ENCODE measurements around the gene MAML2.
"Not testable (repeated sequence)": the region's sequence is repeated elsewhere in the genome, so short reads cannot be mapped to it uniquely, and the experiment has no call there.

The MAML2 gene

DNA sequence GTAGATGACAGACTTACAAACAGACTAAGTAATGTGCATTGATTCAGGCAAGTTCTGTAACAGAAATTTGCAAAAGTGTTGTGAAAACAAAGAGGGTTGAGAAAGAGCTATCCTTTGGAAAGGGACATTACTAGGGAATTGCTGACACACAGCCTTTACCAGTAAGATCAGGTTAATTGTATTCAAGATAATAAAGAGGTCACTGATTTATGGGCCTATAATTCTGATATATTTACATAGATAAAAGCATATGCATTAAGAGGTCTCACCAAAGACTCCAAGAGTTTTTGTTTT, 138.7 kb downstream of the MAML2 start:
- DNase-seq: no peak

DNA sequence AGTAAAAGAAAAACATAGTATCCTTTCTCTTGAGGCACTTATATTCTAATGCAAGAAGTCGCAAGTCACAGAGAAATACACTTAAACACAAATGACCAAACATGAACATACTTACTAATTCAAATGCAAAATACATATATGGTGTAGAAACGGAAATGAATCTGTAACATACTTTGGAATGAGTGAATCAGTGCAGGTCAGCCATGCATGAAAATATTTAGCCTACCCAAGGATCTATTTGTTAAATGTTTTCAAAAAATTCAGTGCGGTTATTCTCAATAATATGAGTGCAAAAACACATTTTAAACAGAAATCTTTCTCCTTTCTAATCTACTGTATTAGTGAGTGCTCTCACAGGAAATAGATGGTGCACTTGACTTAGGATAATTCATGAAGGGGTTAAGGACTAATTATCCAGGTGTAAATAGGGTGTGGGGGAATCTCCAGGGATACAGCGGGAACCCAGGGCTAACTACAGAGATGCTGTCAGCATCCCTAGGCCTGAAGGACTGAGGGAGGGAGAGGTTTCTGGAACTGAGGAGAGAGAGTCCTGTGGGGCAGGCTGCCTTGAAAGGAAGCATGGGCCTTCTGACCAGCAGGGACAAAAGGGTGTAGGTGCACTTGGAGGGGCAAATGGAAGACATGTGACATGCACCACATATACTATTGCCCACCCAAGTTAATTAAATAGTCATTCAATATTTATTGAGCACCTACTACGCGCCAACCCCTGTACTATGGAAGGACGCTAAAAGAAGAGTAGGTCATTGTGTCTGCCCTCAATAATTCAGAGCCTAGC, 139.2 kb downstream of the MAML2 start:
- DNase-seq: no peak

DNA sequence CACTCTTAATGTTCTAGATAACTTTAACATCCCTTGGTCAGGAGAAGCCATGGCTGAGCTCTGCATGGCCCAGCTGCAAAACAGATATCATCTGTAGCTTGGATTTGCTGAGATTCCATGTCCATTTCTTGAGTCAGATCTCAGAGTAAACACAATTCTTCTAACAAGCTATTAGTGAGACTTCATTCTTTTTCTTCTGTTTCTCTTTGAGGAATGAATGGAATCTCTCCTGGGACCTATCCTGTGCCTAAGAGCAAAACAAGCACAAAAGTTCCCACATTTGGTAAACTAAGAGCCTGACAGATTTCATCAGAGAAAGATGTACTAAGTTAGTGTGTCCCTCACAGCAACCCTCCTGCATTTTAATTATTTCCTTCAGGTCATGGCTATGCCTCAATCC, 142.8 kb downstream of the MAML2 start:
- no peak for DNase-seq

DNA sequence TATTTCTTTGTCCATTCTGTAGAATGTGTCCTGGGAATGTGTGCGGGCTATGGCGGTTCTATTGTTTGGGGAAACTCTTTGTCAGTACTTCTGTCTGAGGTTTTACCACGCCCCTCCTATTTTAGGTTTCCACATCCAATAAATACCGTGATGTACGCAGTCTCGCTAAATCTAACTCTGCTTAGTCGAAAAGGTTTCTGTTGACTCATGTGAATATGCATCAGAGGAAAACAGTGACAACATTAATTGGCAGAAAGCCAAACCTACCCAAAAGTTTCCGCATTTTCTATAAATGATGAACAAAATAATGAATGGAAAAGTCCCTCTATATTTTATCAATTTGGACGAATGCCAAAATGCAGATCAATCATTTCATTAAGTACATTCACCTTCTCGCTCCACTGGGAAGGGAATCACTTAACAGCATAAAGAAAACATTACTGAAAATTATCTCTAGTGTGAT, 143.4 kb downstream of the MAML2 start:
- no peak for DNase-seq

DNA sequence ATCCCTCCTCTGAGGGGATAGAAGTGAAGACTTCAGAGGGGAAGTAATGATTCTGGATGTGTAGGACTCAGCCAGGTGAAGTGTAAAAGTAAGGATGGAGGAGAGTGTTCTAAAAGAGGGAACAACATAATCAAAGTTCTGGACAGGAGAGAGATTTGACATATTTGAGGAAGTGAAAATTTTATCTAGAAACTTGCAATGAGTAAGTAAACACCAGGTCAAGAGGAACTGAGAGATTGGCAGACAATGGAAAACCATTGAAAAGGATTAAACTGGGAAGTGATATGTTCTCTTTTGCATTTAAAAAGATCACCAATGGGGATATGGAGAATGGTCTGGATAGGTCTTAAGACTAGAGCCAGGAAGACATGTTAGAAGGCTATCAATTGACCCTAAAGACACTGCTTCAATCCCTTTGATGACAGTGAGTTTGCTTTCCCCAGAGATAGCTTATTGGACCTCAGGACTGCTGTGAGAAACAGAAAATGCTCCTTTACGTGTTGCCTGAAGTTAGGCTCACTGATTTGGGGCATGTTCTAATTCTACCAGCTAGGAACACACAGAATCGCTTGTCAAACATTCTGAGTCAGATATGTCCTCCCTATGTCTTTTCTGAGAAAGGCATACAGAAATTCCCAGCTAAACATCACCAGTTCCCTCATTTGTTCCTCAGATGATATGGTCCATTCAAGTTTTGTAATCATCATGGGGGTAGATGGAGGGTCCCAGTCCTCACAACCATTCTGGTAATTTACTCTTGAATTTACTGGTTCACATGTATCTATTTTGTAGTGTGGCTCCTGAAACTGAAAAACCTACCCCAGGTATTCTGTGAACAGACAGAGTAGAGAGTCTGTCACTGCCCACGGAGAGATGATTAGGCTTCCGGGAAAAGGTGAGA, 144.9 kb downstream of the MAML2 start:
- no peak for DNase-seq

DNA sequence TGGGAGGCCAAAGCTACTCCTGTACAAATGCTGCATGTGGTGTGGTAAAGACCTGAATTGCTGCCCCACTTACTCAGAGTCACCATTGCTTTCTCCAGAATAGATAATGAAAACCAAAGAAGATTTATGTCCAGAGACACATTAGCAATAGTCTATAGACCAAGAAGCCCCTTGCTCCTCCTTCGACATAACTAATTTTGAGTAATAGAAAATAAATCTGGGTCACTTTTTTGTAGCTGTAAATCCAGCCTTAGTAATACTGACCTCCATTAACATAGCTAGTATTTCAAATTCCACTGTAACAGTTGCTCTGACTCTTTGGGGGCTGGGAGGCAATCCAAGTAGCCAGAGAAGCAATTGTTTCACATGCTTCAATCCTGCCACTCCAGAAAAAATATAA, 145.9 kb downstream of the MAML2 start:
- no peak for DNase-seq

DNA sequence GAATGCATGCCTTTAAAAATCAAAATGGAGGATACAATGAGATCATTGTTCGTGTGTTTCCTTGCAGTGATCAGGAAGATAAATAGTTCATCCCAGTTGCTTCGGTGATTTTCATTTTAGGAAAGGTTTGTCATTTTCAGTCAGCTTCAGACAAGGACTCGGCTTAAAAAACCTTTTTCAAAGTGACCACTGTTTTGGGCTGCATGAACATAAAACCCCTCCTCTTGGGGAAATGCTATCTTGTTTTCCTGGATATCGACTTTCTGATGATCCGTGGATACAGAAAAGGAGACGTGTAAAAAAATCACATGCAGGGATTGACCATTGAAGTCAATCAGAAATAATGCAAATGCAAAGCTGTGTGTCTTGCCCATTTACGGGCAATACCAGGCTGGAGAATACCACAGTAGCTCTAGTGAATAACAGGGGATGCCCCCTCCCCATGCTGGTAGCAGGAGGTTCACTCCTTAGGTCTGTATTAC, 146.8 kb downstream of the MAML2 start:
- DNase-seq: no peak

DNA sequence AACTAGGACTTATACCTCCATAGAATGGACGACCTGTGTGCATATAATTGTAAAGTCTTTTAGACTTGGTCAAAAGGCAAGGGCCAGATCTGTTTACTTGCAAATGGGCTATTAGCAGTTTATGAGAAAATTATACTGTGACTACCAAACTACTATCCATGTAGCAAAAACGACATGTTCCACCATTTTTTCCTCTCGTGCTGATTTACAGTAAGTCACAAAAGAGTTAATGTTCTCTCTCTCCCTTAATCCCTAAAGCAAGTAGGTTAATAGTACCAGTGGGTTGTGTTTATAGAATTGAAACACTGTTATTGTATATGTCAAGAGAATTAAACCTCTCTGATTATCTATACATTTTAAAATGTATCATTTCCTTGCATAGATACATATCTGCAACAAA, 147.3 kb downstream of the MAML2 start:
- DNase-seq: no peak

DNA sequence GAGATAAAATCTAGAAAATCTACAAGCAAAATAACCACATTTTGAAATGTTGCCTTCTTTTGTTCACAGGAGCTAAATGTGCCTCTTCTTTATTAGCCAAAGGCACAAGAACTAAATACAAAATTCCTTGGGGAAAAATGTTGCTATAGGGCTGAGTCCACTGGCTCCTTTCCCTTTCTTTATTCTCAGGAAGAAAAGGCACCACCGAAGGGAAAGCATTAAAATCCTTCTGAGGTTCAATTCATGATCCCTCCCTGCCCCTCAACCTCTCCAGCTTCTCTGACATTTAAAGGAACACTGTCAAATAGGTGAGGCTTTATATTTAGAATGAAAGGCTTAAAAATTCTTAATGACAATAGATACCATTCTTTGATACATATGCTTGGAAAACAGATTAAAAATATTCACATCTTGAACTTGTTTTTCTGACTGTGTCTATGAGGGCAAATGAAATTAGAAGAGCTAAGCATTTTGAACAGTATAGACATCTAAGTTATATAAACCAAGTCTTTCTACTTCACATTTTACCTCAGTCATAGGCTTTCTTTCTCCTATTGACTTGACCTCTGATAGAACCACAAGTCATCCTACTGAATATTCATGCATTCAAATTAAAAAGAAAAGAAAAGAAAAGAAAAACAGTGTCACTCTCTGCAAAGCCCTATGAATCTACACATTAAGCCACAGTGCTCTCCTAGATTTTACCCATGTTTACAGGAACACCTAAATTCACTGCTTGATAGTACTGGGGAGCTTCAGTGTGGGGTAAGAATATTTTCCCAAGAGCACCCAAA, 148.2 kb downstream of the MAML2 start:
- DNase-seq: no peak

DNA sequence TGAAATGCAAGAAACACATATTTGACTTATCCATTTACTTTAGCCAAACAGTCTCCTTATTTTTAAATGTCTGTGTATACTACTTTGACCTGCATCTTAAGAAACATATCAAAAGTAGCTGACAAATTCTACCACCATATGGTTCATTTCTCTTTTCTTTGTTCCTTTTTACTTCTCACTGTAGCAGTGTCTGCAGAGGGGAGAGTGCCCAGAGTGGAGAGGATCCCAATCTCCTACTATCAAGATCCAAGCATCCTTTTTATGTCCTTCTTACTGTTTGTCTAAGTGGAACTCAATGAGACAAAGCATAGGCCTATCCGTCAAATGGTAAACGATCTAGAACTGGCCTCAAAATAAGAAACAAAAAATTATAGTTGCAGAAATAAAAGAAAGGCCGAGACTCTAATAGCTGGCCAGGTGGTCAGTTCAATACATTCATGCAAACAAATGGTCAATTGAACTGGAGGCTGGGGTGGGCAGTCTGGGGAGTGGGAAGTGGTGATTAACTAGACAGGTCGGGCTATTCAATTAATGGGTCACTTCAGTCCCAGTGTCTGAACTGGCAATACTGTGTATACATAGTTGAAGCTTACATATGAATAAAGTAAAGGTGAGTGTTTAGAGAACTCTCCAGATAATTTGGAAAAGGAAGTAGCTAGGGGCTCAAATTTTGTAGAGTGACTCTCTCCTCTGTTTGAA, 149.1 kb downstream of the MAML2 start:
- no peak for DNase-seq

DNA sequence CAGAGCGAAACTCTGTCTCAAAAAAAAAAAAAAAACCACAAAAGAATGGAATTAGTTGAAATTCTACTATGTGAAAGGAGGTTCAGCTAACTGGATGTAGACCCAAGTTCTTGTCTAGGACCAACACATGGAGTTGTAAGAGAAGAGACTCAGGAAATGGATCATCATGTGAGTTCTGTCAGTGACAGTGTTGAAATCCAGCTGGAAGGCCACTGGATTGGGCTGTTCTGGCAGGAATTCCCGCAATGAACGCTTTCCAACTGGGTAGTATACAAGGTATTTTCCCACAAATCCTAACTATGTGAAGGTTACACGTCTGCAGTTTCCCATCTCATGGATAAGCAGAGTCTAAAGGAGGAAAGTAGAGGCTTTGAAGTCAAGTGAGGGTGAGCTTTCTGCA, 151.2 kb downstream of the MAML2 start:
- no peak for DNase-seq

DNA sequence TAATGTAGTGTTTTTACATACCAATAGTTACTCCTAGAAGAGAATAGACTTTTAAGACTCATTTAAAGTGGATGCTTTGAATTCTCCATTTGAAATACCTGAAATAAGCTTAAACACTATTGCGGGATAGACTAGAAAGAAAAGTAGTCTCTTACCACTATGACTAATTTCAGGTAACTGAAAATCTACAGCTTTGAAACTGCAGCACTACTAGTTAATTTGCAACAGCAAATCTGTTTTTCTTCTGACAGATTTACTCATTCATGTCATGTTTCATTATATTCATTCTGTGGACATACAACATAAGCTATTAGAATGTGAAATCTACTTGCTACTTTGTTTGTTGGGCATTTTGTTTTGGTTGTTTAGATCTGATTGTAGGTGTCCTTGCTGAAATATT, 153.6 kb downstream of the MAML2 start:
- no peak for DNase-seq

DNA sequence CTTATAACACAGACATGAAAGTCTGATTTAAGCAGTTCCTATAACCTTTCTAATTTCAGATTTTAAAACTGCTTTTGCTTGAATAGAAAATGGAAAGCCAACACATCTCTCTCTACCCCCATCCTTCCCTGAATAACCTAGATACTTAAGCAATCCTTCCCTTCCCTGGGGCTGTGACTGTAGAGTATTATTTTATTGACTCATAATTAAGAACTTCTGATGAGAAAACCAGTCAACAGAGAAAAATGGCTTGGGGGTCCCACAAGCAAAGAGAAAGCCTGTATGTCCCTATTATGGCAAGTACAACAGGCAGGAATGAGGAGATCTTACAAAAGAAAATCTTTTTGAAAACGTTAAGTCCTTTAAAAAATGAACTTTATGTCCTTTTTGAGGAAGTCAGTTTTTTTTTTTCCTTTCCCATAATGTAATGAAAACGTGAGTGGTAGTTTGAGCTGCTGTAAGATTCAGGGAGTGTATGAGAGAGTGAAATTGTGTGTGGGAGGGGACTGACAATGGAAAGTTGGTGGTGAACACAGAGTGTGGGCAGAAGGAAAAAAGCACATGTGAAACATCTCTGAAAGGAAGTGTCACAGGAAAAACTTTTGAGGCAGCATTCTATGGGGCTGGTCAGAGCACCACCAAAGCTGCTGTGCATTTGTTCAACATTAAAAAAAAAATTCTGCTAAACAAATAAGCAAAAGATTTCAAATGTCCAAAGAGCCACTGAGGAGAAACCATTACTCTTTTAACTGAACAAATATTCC, 154.6 kb downstream of the MAML2 start:
- DNase-seq: no peak

DNA sequence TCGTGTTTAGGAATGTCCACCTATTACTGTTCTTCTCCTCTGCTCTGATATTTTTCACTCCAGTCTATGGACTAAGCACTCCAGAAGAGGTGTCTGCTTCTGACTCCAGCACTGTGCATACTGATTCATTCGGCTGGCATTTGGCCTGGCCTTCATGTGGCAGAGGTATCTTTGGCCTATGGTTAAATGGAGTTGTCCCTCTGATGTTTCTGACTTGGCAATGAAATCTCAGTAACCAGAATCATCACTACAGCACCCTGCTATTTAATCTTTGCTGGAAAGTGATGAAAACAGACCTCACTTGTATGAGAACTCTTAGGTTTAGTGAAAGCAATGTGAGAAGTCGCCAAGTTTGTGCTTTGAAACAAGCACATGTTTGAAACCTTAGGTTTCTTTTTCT, 155.2 kb downstream of the MAML2 start:
- DNase-seq: no peak

DNA sequence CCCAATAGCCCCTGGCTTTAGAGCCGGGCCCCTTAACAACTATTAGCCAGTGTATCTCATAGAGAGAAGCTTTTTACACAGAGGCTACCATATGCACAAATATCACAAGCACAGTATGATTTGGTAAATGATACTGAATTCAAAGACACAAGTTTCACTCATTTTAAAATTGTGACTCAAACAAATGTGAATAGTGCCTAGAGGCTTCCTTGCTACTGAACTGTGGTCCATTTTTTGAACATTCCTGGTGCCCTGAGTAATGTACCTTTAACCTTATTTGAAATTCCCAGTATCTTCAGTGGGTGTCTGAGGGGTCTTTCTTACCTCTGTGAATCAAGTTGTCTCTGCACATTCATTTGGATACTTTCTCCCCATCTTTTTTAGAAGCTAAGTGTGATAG, 156.2 kb downstream of the MAML2 start:
- DNase-seq: no peak

DNA sequence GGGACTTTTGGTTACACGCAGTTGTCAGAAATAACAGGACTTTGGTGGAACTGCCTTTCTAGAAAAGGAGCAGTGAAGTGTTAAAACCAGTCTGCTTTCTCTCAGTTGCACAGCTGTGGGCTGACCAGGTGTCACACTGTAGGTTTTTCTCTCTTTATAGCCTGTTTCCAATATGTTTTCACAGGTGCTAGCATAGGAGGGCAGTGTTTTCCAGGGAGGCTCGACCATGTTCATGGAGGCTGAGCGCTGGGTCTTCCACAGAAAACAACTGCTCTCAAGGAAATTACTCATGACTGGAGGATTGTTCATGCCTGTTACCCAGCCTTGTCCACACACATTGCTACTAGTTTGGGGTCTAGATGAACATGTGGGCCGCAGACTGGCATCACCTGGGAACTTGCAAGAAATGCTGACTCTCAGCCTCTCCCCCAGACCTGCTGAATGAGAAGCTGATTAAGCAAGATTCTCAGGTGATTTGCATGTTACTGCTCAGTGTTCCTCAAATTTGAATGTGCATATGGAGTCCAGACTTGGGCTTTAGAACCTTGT, 157.7 kb downstream of the MAML2 start:
- no peak for DNase-seq

DNA sequence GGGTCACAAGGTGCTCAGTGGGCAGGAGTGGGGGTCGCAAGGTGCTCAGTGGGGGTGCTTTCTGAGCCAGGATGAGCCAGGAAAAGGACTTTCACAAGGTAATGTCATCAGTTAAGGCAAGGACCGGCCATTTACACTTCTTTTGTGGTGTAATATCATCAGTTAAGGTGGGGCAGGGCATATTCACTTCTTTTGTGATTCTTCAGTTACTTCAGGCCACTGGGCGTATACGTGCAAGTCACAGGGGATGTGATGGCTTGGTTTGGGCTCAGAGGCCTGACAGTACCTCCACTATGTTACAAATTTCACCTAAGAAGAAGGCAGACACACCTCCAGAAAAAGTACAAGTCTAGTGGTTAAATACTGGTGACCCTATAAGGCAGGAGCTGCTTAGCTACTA, 162.1 kb downstream of the MAML2 start:
- not testable (repeated sequence) for DNase-seq

DNA sequence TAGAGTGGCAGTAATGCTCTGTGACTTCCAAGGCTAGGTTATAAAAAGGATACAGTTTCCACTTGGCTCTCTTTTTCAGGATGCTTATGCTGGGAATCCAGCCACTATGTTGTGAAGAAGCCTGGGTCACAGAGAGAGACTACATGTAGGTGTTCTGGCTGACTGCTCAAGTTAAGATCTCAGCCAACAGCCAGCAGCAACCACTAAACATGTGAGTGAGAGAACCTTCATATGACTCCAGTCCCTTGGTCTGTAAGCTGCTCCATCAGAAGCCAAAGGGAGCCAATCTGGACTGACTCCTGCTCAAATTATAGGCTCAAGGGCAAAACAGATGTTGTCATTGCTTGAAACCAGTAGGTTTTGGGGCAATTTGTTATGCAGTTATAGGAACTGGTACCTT, 162.7 kb downstream of the MAML2 start:
- DNase-seq: no peak

DNA sequence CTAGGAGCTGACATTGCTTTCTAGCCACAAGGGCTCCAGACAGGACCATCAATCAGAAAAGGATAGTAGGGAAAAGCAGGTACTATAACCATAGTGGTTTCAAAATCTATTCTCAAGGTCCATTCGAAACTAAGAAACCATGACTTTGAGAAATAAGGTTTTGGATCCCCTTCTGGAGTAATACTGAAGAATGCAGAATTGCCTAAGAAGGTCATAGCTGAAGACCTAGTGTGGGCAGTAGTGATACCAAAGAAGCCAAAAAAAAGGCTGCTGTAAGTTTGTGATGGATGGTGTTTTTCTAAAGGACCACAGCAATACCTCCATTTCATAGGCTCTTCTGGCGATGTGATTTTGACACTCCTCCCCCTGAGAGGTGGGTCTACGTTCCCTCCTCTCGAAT, 163.1 kb downstream of the MAML2 start:
- no peak for DNase-seq

DNA sequence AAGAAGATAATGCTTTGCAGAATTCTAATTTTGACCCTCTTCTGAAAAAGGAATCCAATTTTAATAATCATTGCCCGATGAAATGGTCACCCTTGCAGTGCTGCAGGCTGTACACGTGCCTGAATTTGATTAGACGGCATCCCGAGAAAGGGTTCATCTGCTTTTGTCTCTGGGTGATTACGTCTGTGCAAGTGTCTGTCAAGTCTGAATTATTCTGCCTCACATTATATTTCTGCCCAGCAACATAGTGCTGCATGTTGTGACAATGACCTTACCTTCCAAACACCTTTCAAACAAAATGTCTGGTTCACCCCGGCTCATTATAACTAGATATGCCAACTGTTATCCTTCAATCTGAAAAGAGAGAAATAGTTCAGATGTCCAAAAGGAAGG, 164.1 kb downstream of the MAML2 start:
- DNase-seq: no peak

DNA sequence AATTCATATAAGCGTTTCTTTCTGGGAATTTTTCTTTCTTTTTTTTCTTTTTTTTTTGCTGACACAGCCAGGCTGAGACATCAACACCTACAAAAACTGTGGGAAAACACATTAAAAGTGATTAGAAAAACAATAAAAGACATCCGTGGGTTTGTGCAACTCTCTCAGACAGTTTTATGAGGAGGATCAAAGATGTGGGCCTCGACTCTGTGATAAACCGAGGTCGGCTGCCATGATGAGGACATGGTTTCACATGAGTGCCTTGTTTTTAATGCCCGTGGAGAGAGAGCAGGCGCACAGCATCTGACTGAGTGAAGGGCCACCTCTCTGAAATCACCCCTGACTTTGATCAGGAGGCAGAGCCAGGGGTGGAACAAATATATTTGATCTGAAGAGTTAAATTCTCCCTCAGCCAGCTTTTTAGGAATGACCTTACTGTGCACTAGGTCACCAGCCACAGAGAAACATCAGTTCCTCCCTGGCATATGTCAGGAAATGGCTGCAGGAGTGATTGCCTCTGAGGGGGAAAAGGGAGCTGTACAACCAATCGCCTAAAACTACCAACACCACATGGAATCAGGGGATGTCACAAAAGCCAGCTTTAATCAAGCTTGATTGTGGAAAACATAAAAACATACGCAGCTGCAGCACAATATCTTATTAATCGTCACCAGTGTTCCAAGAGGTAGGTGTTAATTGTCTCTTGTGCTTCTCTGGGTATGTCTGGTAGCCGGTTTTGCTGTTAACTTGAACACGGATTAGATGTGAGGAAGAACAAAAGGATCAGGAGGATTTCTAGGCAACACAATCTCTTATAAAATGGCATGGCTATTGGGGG, 164.7 kb downstream of the MAML2 start:
- DNase-seq: no peak
